OCI-LY1 (cell line): ENCODE results near the gene SLC16A3.

ENCODE experiments used
- H2AFZ ChIP-seq: fragments of 200-600 bp; sonication (generic), shearing (Covaris generic); 2 replicates; pipeline ENCODE4 v1.6.0; 2014; ENCODE audit warnings: antibody characterized with exemption, mild to moderate bottlenecking, low read length
- H3F3A ChIP-seq: fragments of 200-600 bp; sonication (generic), shearing (Covaris generic); 2 replicates; pipeline ENCODE4 v1.6.0; 2014; ENCODE audit warnings: mild to moderate bottlenecking, antibody characterized with exemption, low read length, moderate library complexity; ENCODE audit not compliant: insufficient read depth
- H3K27ac ChIP-seq: fragments of 200-600 bp; sonication (generic); 2 replicates; pipeline ENCODE4 v1.5.1; 2014; ENCODE audit warnings: low read length, mixed run types, mild to moderate bottlenecking, low read depth; ENCODE audit not compliant: poor library complexity, severe bottlenecking
- H3K27me3 ChIP-seq: fragments of 200-600 bp; sonication (generic); 2 replicates; pipeline ENCODE4 v1.6.0; 2014; ENCODE audit warnings: antibody characterized with exemption, mild to moderate bottlenecking, low read length, moderate library complexity; ENCODE audit not compliant: insufficient read depth
- H3K36me3 ChIP-seq: fragments of 200-600 bp; sonication (generic); 2 replicates; pipeline ENCODE4 v1.6.1; 2014; ENCODE audit warnings: mild to moderate bottlenecking, antibody characterized with exemption, low read length, moderate library complexity, mixed read lengths; ENCODE audit not compliant: insufficient read depth
- H3K4me1 ChIP-seq: fragments of 200-600 bp; sonication (generic); 2 replicates; pipeline ENCODE4 v1.5.1; 2014; ENCODE audit warnings: mild to moderate bottlenecking, low read length, moderate library complexity; ENCODE audit not compliant: insufficient read depth, severe bottlenecking
- H3K4me2 ChIP-seq: fragments of 200-600 bp; sonication (generic), shearing (Covaris generic); 2 replicates; pipeline ENCODE4 v1.6.1; 2014; ENCODE audit warnings: low read length
- H3K4me3 ChIP-seq: fragments of 200-600 bp; sonication (generic); 2 replicates; pipeline ENCODE4 v1.5.1; 2014; ENCODE audit warnings: low read length, low read depth, mild to moderate bottlenecking, mixed read lengths; ENCODE audit not compliant: poor library complexity, severe bottlenecking
- H3K79me2 ChIP-seq: fragments of 200-600 bp; shearing (Covaris generic); 2 replicates; pipeline ENCODE4 v1.6.1; 2016; ENCODE audit warnings: mixed run types, low read length, mixed read lengths; ENCODE audit not compliant: insufficient read depth
- H3K9ac ChIP-seq: fragments of 200-600 bp; sonication (generic), shearing (Covaris generic); 2 replicates; pipeline ENCODE4 v1.6.1; 2014; ENCODE audit warnings: mild to moderate bottlenecking, low read length, mixed read lengths
- H3K9me2 ChIP-seq: fragments of 200-600 bp; sonication (generic), shearing (Covaris generic); 2 replicates; pipeline ENCODE4 v1.6.1; 2014; ENCODE audit warnings: low read depth, mild to moderate bottlenecking, low read length, mixed read lengths
- H3K9me3 ChIP-seq: fragments of 200-600 bp; shearing (Covaris generic); 2 replicates; pipeline ENCODE4 v1.6.1; 2014; ENCODE audit warnings: low read length, mixed read lengths
- H4K20me1 ChIP-seq: fragments of 200-600 bp; sonication (generic), shearing (Covaris generic); 2 replicates; pipeline ENCODE4 v1.6.0; 2016; ENCODE audit warnings: mild to moderate bottlenecking, low read length; ENCODE audit not compliant: insufficient read depth
- CTCF ChIP-seq: fragments of 200-600 bp; sonication (generic), shearing (Covaris generic); IDR thresholded peaks from 2 replicates; pipeline ENCODE4 v1.5.1; 2017; ENCODE audit warnings: mild to moderate bottlenecking, antibody characterized with exemption, low read length, moderate library complexity, mixed read lengths
- EZH2 ChIP-seq: fragments of 200-600 bp; sonication (generic), shearing (Covaris generic); IDR thresholded peaks from 2 replicates; pipeline ENCODE4 v1.8.0; 2017; ENCODE audit warnings: borderline replicate concordance, mixed run types, mild to moderate bottlenecking, antibody characterized with exemption, low read length, moderate library complexity, mixed read lengths

Gene SLC16A3

DNA sequence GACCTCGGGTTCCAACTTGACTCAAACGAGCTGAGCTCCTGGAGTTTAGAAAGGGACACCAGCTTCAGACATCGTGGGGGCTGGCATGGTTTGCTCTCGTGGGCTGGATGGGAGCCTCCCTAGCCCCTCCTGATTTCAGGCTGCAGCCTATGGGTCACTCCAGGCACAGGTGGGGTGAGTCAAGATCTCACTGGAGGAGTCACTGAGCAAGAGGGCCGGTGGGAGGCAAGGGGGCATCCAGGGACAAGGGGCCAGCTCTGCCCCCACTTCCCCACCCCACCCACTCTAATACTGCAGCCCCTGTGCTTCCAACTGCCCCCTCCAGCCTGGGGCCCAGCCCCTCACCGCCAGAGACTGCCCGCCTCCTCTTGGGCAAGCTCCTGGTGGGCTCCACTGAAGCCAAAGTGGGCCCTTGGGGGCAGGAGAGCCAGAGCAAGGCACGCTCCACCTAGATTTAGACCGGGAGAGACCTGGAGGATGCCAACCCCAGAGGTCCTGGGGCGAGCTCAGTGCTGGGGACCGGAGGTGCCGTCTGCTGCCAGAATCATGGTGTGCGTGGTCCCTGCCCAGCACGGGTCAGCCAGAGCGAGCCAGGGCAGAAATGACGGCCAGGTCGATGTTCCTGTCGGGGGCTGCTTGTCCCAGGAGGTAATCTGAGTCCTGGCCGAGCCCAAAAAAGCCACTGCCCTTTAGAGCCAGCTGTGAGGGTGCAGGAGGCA is 6.4 kb downstream of the SLC16A3 start:
- Histone ChIP-seq H3K27ac (no peak overlapping the region), H3K9me3 (no peaks in the 10 kb centered on the region), H3K4me1 (peaks cover 18% of the 10 kb centered on the region), H2AFZ (no peak overlapping the region), H3K4me3 (no peak overlapping the region), H4K20me1 (no peaks in the 10 kb centered on the region), H3K36me3 (peaks cover 3% of the 10 kb centered on the region; the same call in 1 of the 2 replicates), H3K9me2 (no peaks in the 10 kb centered on the region), H3K27me3 (peaks cover 7% of the 10 kb centered on the region), H3K4me2 (no peak overlapping the region), H3F3A (no peaks in the 10 kb centered on the region), H3K9ac (no peak overlapping the region), H3K79me2 (no peaks in the 10 kb centered on the region)
- no peak for TF ChIP-seq EZH2
- TF ChIP-seq CTCF = no peak

- Histone ChIP-seq H3K36me3 (peaks cover 3% of the 10 kb centered on the region; the same call in 1 of the 2 replicates), H3F3A (no peaks in the 10 kb centered on the region), H2AFZ (no peak overlapping the region), H3K9me2 (no peaks in the 10 kb centered on the region), H3K9ac (no peak overlapping the region), H3K79me2 (no peaks in the 10 kb centered on the region), H3K27ac (no peak overlapping the region), H3K4me3 (no peak overlapping the region), H3K4me1 (peaks cover 12% of the 10 kb centered on the region), H4K20me1 (no peaks in the 10 kb centered on the region), H3K9me3 (no peaks in the 10 kb centered on the region), H3K4me2 (no peak overlapping the region), H3K27me3 (peaks cover 7% of the 10 kb centered on the region; the same call in 1 of the 2 replicates)
- TF ChIP-seq EZH2 = no peak
- TF ChIP-seq CTCF = no peak
Measured at GRCh38 chr17:82235775-82236141, 6.9 kb downstream of the SLC16A3 start.

DNA sequence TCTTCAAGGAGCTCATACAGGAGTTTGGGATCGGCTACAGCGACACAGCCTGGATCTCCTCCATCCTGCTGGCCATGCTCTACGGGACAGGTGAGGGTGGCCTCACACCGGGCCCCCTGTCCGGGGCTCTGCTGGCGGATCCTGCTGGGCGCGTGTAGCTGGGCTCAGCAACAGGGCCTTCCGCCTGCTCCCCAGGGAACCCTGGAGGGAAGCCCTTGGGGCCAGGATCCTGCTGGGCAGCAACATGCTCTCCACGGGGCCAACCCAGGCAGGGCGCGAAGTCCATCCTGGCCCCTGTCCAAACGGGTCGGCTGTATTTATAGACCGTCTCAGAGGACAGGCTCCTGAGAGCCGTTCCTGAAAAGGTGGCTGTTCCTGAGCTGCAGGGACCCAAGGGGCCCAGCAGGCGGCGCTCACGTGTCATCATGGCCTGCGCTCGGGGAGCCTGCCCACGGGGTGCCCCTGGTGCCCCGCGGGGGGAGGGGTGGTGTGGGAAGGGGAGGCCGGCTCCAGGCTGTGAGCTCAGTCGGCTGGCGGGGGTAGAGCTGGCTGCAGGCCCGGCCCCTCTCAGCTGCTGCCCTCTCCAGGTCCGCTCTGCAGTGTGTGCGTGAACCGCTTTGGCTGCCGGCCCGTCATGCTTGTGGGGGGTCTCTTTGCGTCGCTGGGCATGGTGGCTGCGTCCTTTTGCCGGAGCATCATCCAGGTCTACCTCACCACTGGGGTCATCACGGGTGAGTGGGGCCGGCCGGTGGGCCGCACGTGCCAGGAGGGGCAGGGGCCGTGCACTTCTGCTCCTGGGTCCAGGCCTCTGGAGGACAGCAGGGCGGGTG is 7.5 kb downstream of the SLC16A3 start:
- Histone ChIP-seq H3F3A (no peaks in the 10 kb centered on the region), H3K4me3 (no peak overlapping the region), H3K4me2 (no peak overlapping the region), H4K20me1 (no peaks in the 10 kb centered on the region), H3K79me2 (no peaks in the 10 kb centered on the region), H3K27me3 (peaks cover 7% of the 10 kb centered on the region; the same call in 1 of the 2 replicates), H2AFZ (no peak overlapping the region), H3K27ac (no peak overlapping the region), H3K4me1 (peaks cover 6% of the 10 kb centered on the region), H3K9me2 (no peaks in the 10 kb centered on the region), H3K9me3 (no peaks in the 10 kb centered on the region), H3K9ac (no peak overlapping the region), H3K36me3 (peaks cover 5% of the 10 kb centered on the region; the same call in 1 of the 2 replicates)
- no peak for TF ChIP-seq EZH2
- TF ChIP-seq CTCF = peak; percentile 97
